A549 (cell line): Measurements from ENCODE around the gene SHLD1. TPM values are rescaled to one million over a fixed set of nuclear protein-coding genes. Genes with fewer than 3 reads are reported as not detected.
A peak's percentile ranks its signal among the peaks of the same experiment; 100 is the strongest.
"Not testable (repeated sequence)": the region's sequence is repeated elsewhere in the genome, so short reads cannot be mapped to it uniquely, and the experiment has no call there.

Experiments used
- ATAC-seq, 2 experiments: fragments of 200-7000 bp in 1 of 2; fragments of >200 bp in 1 of 2; cut with Nextera tagmentation in 1 of 2; cut with Tn5 transposase in 1 of 2; 3 replicates each; pipeline versions ENCODE4 v1.8.0 to v1.9.1; 2018 to 2020; ENCODE audit warnings: mild to moderate bottlenecking in 1 of 2, moderate library complexity in 1 of 2
- CTCF ChIA-PET: fragments of 300-600 bp; sonication (Branson Sonifier 250); formaldehyde crosslinking; extraction: SDS; loops from one replicate; lab custom pipeline; 2021; ENCODE audit warnings: antibody characterized with exemption, inconsistent platforms; lab: Yijun Ruan, JAX
- POLR2A ChIA-PET: fragments of 350-600 bp; formaldehyde crosslinking; extraction: SDS; loops from one replicate; lab custom pipeline; 2021; ENCODE audit warnings: antibody characterized with exemption, inconsistent platforms; lab: Yijun Ruan, JAX
- DNase-seq, 2 experiments: peaks; one replicate each; pipeline versions ENCODE4 v3.0.0 to v3.0.0-alpha.2; 2011 to 2016; ENCODE audit warnings: low read depth in 1 of 2, low spot score in 1 of 2
- FAIRE-seq: peaks from 2 replicates; lab custom pipeline; 2011; peaks lifted over from hg19 to GRCh38; lab: Jason Lieb, UNC
- H3K27ac ChIP-seq, 2 experiments: fragments of >200 bp; sonication (Bioruptor Twin); formaldehyde crosslinking; 3 replicates each; pipeline ENCODE4 v1.5.1; 2016 to 2017
- H3K4me1 ChIP-seq: fragments of >200 bp; sonication (Bioruptor Twin); formaldehyde crosslinking; 3 replicates; pipeline ENCODE4 v1.6.1; 2016
- H3K4me2 ChIP-seq: fragments of >200 bp; sonication (Bioruptor Twin); formaldehyde crosslinking; 3 replicates; pipeline ENCODE4 v1.6.1; 2016
- H3K4me3 ChIP-seq: fragments of >200 bp; sonication (Bioruptor Twin); formaldehyde crosslinking; 3 replicates; pipeline ENCODE4 v1.5.1; 2016
- H3K9me3 ChIP-seq: fragments of >200 bp; sonication (Bioruptor Twin); formaldehyde crosslinking; 3 replicates; pipeline ENCODE4 v1.6.1; 2016
- CBX2 ChIP-seq: fragments of 200-600 bp; sonication (generic); IDR thresholded peaks from 2 replicates; pipeline ENCODE4 v1.6.1; 2016; ENCODE audit warnings: low read depth, mild to moderate bottlenecking, borderline replicate concordance
- CBX8 ChIP-seq: fragments of 200-600 bp; sonication (generic); IDR thresholded peaks from 2 replicates; pipeline ENCODE4 v1.6.1; 2016
- CEBPB ChIP-seq, 2 experiments: fragments of >200 bp in 1 of 2; sonication (Bioruptor Twin) in 1 of 2; formaldehyde crosslinking in 1 of 2; IDR thresholded peaks; 2 replicates each; pipeline ENCODE4 v1.6.1; 2012 to 2016
- CHD2 ChIP-seq: fragments of 150-350 bp; IDR thresholded peaks from 2 replicates; pipeline ENCODE4 v1.6.1; 2014; ENCODE audit warnings: low read length; ENCODE audit not compliant: partially characterized antibody
- CHD4 ChIP-seq: fragments of 200-600 bp; sonication (generic); IDR thresholded peaks from 2 replicates; pipeline ENCODE4 v1.6.1; 2016; ENCODE audit warnings: antibody characterized with exemption, mild to moderate bottlenecking, borderline replicate concordance
- EHF ChIP-seq: fragments of 250-450 bp; sonication (Bioruptor Pico); IDR thresholded peaks from 2 replicates; pipeline ENCODE4 v1.5.0; 2020; ENCODE audit warnings: mild to moderate bottlenecking
- EHMT2 ChIP-seq: fragments of 200-600 bp; sonication (generic); IDR thresholded peaks from 2 replicates; pipeline ENCODE4 v1.6.1; 2016; ENCODE audit warnings: antibody characterized with exemption, low read depth, mild to moderate bottlenecking, moderate library complexity
- FOSB ChIP-seq: fragments of 250-450 bp; sonication (Bioruptor Pico); IDR thresholded peaks from 2 replicates; pipeline ENCODE4 v1.5.0; 2020; ENCODE audit warnings: mild to moderate bottlenecking, moderate library complexity
- FOSL2 ChIP-seq, 2 experiments: fragments of 450-650 bp in 1 of 2; fragments of >200 bp in 1 of 2; sonication (Bioruptor Twin) in 1 of 2; formaldehyde crosslinking; IDR thresholded peaks; 2 replicates each; pipeline versions ENCODE4 v1.5.0 to v1.6.1; 2016 to 2020; ENCODE audit warnings: mild to moderate bottlenecking in 1 of 2, moderate library complexity in 1 of 2
- FOXS1 ChIP-seq: fragments of 250-450 bp; sonication (Bioruptor Pico); IDR thresholded peaks from 2 replicates; pipeline ENCODE4 v1.5.0; 2020; ENCODE audit warnings: mild to moderate bottlenecking, moderate library complexity
- HDAC2 ChIP-seq: fragments of 200-600 bp; sonication (generic); IDR thresholded peaks from 2 replicates; pipeline ENCODE4 v1.6.1; 2016
- HOXA7 ChIP-seq: fragments of 250-450 bp; sonication (Bioruptor Pico); IDR thresholded peaks from 2 replicates; pipeline ENCODE4 v1.5.0; 2020; ENCODE audit warnings: mild to moderate bottlenecking, moderate library complexity
- JUNB ChIP-seq: fragments of >200 bp; sonication (Bioruptor Twin); formaldehyde crosslinking; IDR thresholded peaks from 2 replicates; pipeline ENCODE4 v1.6.1; 2016
- KDM5A ChIP-seq: fragments of 200-600 bp; sonication (generic); IDR thresholded peaks from 2 replicates; pipeline ENCODE4 v1.6.1; 2016; ENCODE audit warnings: antibody characterized with exemption, mild to moderate bottlenecking
- MAFK ChIP-seq: fragments of 450-650 bp; IDR thresholded peaks from 2 replicates; pipeline ENCODE4 v1.6.1; 2014; ENCODE audit not compliant: partially characterized antibody
- MAZ ChIP-seq: fragments of 150-350 bp; IDR thresholded peaks from 2 replicates; pipeline ENCODE4 v1.6.1; 2014; ENCODE audit warnings: antibody characterized with exemption, low read depth, low read length, borderline replicate concordance
- NR3C1 ChIP-seq: fragments of >200 bp; sonication (Bioruptor Twin); formaldehyde crosslinking; IDR thresholded peaks from 3 replicates; pipeline ENCODE4 v1.6.1; 2017
- RAD21 ChIP-seq, 2 experiments: fragments of >200 bp in 1 of 2; sonication (Bioruptor Twin) in 1 of 2; formaldehyde crosslinking in 1 of 2; IDR thresholded peaks in 1 of 2; conservative IDR thresholded peaks in 1 of 2; 2 replicates in 1 of 2; 3 replicates in 1 of 2; pipeline ENCODE4 v1.6.1; 2012 to 2018; ENCODE audit warnings: inconsistent platforms in 1 of 2
- RARB ChIP-seq: fragments of 250-450 bp; sonication (Bioruptor Pico); IDR thresholded peaks from 2 replicates; pipeline ENCODE4 v1.8.0; 2021; ENCODE audit warnings: mild to moderate bottlenecking, moderate library complexity
- RFX5 ChIP-seq: fragments of 450-650 bp; IDR thresholded peaks from 2 replicates; pipeline ENCODE4 v1.7.1; 2014; ENCODE audit warnings: antibody characterized with exemption, mild to moderate bottlenecking, moderate library complexity
- SMC3 ChIP-seq: fragments of >200 bp; sonication (Bioruptor Twin); formaldehyde crosslinking; IDR thresholded peaks from 3 replicates; pipeline ENCODE4 v1.6.1; 2018; ENCODE audit warnings: inconsistent platforms
- SREBF2 ChIP-seq: fragments of 450-650 bp; IDR thresholded peaks from 2 replicates; pipeline ENCODE4 v1.6.1; 2014; ENCODE audit warnings: mild to moderate bottlenecking, moderate library complexity
- ZC3H11A ChIP-seq: fragments of 450-650 bp; IDR thresholded peaks from 2 replicates; pipeline ENCODE4 v1.6.1; 2014; ENCODE audit warnings: antibody characterized with exemption, mild to moderate bottlenecking
- ZFP36 ChIP-seq: fragments of 450-650 bp; IDR thresholded peaks from 2 replicates; pipeline ENCODE4 v1.6.1; 2014; ENCODE audit warnings: borderline replicate concordance; ENCODE audit not compliant: partially characterized antibody
- ZNF302 ChIP-seq: fragments of 250-450 bp; sonication (Bioruptor Pico); IDR thresholded peaks from 2 replicates; pipeline ENCODE4 v1.9.0; 2021; ENCODE audit warnings: inconsistent platforms, mild to moderate bottlenecking, moderate library complexity
- ZSCAN20 ChIP-seq: fragments of 250-450 bp; sonication (Bioruptor Pico); IDR thresholded peaks from 2 replicates; pipeline ENCODE4 v1.8.0; 2022; ENCODE audit warnings: mild to moderate bottlenecking, moderate library complexity
- WGBS: methylation state at CpG from one replicate; pipeline ENCODE4 v1.1.6; 2017; ENCODE audit errors: missing lambda C conversion rate; 5-methylcytosine and 5-hydroxymethylcytosine counted together
- polyA plus RNA-seq, 4 experiments: library from polyadenylated mRNA; depleted of rRNA in 3 of 4; stranded (reverse); fragments of >200 nt; fragmentation: RNase III in 1 of 4; extraction: RNeasy Plus Mini Kit Qiagen cat#74134 plus additional on column Dnase treatment in 1 of 4; gene quantifications; 2 replicates in 3 of 4; 3 replicates in 1 of 4; pipeline ENCODE4 v1.2.3, GENCODE V29; 2011 to 2017
- TF ChIP-seq, protein P1 (sequence below): fragments of 250-450 bp; sonication (Bioruptor Pico); IDR thresholded peaks from 2 replicates; pipeline ENCODE4 v1.5.0; 2020; ENCODE audit warnings: low read depth, mild to moderate bottlenecking, moderate library complexity
- TF ChIP-seq, protein P2 (sequence below): fragments of 150-350 bp; IDR thresholded peaks from 2 replicates; pipeline ENCODE4 v1.6.1; 2014; ENCODE audit warnings: low read depth, mild to moderate bottlenecking, low read length
- TF ChIP-seq, protein P3 (sequence below): fragments of >200 bp; sonication (Bioruptor Twin); formaldehyde crosslinking; IDR thresholded peaks from 2 replicates; pipeline ENCODE4 v1.6.1; 2016
- TF ChIP-seq, protein P4 (sequence below): IDR thresholded peaks from 2 replicates; pipeline ENCODE4 v1.6.1; 2012; ENCODE audit warnings: low read depth, borderline replicate concordance
- TF ChIP-seq, protein P5 (sequence below): fragments of 450-650 bp; IDR thresholded peaks from 2 replicates; pipeline ENCODE4 v1.6.1; 2014; ENCODE audit warnings: antibody characterized with exemption

Gene SHLD1
- polyA plus RNA-seq, 2 of the 4 experiments (the other 2 are of a cell fraction) = 6.5 to 18.4 TPM

DNA sequence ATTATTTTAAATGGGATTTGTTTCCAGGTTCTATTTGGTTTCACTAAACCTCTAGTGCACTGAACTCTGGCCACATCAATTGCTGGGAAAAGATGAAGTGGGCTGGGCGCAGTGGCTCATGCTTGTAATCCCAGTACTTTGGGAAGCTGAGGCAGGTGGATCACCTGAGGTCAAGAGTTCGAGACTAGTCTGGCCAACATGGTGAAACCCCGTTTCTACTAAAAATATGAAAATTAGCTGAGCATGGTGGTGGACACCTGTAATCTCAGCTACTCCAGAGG, 25.1 kb upstream of the SHLD1 start:
- POLR2A ChIA-PET = interaction anchor here (1.2 kb wide), 1 partner anchor 26 kb away, joined by 4 read pairs; the partner anchor contains the start of gene SHLD1
- Histone ChIP-seq H3K27ac (peak overlapping the region; percentile 84 to 91), H3K4me1 (peaks cover 49% of the 10 kb centered on the region), H3K4me2 (peak overlapping the region; percentile 68)
- peak in 1 of 2 experiments; percentile 21; a peak in 3 of 6 replicates for ATAC-seq
- TF ChIP-seq CHD4 (0 out of 2 replicates have a peak, but pooled peaks have one; percentile 13), ZSCAN20 (CRISPR knock-in tag) (peak; percentile 27; the same call in 1 of the 2 replicates), EHF (CRISPR knock-in tag) (0 out of 2 replicates have a peak, but pooled peaks have one; percentile 35)
- DNase-seq, H3K4me3 ChIP-seq, H3K9me3 ChIP-seq, FAIRE-seq: not testable (repeated sequence)
- CTCF ChIA-PET = interaction anchor here (0.9 to 3.1 kb wide), 7 partner anchors 11 to 168 kb away, joined by 3 to 16 read pairs (median 4); no protein-coding TSS in a partner anchor
- WGBS = 60% methylated on average over 3 of the region's 3 CpGs

DNA sequence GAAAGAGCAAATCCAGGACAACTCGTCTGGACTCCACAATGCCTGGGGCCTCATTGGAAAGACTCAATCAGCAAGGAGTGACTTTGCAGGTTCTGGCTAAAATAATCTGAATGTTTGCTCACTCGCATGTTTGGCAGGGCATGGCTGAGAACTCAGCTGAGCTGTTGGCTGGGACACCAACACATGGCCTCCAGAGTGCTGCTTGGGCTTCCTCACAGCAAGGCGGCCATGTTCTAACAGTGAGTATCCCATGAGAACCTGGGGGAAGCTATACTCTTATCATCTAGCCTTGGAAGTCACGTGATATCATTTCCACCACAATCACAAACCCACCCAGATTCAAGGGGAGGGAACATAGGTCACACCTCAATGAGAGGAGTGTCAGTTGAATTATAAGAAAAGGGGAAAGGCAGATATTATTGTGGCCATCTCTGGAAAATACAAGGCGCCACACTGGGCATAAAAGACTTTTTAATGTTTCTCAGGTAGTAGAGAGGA, 23.1 kb upstream of the SHLD1 start:
- TF ChIP-seq NR3C1 = no peak
- TF ChIP-seq ZC3H11A = no peak
- TF ChIP-seq CHD2 = no peak
- TF ChIP-seq RAD21 (conservative IDR thresholded peaks at IDR 0.05 in 1 of 2, IDR thresholded peaks at IDR 0.05 in 1 of 2) = no peak
- no peak for TF ChIP-seq JUNB
- no peak for TF ChIP-seq EHF (CRISPR knock-in tag)
- TF ChIP-seq FOSL2 (IDR thresholded peaks at IDR 0.05) = no peak
- no peak for TF ChIP-seq FOSL2 (CRISPR knock-in tag; IDR thresholded peaks at IDR 0.05)
- TF ChIP-seq MAFK = no peak
- TF ChIP-seq, protein P1, sequence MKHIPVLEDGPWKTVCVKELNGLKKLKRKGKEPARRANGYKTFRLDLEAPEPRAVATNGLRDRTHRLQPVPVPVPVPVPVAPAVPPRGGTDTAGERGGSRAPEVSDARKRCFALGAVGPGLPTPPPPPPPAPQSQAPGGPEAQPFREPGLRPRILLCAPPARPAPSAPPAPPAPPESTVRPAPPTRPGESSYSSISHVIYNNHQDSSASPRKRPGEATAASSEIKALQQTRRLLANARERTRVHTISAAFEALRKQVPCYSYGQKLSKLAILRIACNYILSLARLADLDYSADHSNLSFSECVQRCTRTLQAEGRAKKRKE = no peak
- TF ChIP-seq RARB (CRISPR knock-in tag) = no peak
- TF ChIP-seq KDM5A = no peak
- no peak for TF ChIP-seq HOXA7
- TF ChIP-seq, protein P2, sequence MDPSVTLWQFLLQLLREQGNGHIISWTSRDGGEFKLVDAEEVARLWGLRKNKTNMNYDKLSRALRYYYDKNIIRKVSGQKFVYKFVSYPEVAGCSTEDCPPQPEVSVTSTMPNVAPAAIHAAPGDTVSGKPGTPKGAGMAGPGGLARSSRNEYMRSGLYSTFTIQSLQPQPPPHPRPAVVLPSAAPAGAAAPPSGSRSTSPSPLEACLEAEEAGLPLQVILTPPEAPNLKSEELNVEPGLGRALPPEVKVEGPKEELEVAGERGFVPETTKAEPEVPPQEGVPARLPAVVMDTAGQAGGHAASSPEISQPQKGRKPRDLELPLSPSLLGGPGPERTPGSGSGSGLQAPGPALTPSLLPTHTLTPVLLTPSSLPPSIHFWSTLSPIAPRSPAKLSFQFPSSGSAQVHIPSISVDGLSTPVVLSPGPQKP = no peak
- TF ChIP-seq, all 56 proteins: peak for 0
- ATAC-seq (no peak), DNase-seq (peak in 1 of 2 experiments; percentile 23), FAIRE-seq (no peak)
- Histone ChIP-seq H3K4me2 (no peak overlapping the region), H3K4me3 (no peak overlapping the region), H3K9me3 (peaks cover 7% of the 10 kb centered on the region), H3K27ac (peak overlapping the region; percentile 45 to 91; a peak in 5 of 6 replicates), H3K4me1 (peaks cover 46% of the 10 kb centered on the region)
- ChIA-PET POLR2A (no interaction called here), CTCF (interaction anchor here (0.6 to 3.1 kb wide), 5 partner anchors 8 to 1569 kb away, joined by 3 to 16 read pairs (median 3); no protein-coding TSS in a partner anchor)
- WGBS = 70% methylated on average over 5 of the region's 5 CpGs

DNA sequence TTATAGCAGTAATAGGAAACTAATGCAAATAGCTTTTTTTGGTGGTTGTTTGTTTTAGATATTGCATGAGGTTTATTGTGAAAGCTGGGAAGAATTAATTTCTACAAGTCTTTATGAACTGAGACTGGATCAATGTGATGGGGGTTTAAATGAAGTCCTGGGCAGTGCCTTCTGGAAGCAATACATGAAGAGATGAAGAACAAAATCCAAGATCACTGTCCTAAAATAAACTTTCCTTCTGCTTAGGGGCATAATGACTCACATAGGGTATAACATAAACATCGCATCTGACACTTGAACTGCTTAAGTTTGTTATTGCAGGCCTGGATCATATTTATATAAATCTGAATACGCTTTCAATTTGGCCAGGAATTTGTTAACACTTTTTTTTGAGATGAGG, 20.9 kb upstream of the SHLD1 start:
- Histone ChIP-seq H3K4me1 (peaks cover 40% of the 10 kb centered on the region), H3K4me3 (no peak overlapping the region), H3K4me2 (peak overlapping the region; percentile 53), H3K27ac (peak overlapping the region; percentile 56 to 91), H3K9me3 (peaks cover 7% of the 10 kb centered on the region)
- POLR2A ChIA-PET = interaction anchor here (0.6 to 0.7 kb wide), 2 partner anchors 48 to 50 kb away, joined by 3 to 4 read pairs; no protein-coding TSS in a partner anchor
- ATAC-seq = no peak
- peak in 1 of 2 experiments; percentile 40 for DNase-seq
- 61% methylated on average over 2 of the region's 2 CpGs for WGBS
- CTCF ChIA-PET = interaction anchor here (0.6 to 1.6 kb wide), 7 partner anchors 12 to 524 kb away, joined by 3 to 5 read pairs (median 3); no protein-coding TSS in a partner anchor
- peak; percentile 54 for FAIRE-seq
- no peak for TF ChIP-seq MAZ
- TF ChIP-seq ZFP36 = no peak
- TF ChIP-seq CEBPB (IDR thresholded peaks at IDR 0.05) = peak in 1 of 2 experiments; percentile 48; a peak in 1 of 4 replicates
- TF ChIP-seq, protein P3, sequence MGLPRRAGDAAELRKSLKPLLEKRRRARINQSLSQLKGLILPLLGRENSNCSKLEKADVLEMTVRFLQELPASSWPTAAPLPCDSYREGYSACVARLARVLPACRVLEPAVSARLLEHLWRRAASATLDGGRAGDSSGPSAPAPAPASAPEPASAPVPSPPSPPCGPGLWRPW = peak; percentile 4; the same call in 1 of the 2 replicates
- TF ChIP-seq CBX2 = no peak
- TF ChIP-seq MAFK = no peak
- peak in 1 of 2 experiments; percentile 20; a peak in 1 of 5 replicates for TF ChIP-seq RAD21 (conservative IDR thresholded peaks at IDR 0.05 in 1 of 2, IDR thresholded peaks at IDR 0.05 in 1 of 2)
- no peak for TF ChIP-seq ZNF302
- TF ChIP-seq, protein P4, sequence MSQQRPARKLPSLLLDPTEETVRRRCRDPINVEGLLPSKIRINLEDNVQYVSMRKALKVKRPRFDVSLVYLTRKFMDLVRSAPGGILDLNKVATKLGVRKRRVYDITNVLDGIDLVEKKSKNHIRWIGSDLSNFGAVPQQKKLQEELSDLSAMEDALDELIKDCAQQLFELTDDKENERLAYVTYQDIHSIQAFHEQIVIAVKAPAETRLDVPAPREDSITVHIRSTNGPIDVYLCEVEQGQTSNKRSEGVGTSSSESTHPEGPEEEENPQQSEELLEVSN = no peak
- peak; percentile 45; the same call in 1 of the 2 replicates for TF ChIP-seq JUNB
- TF ChIP-seq FOXS1 (CRISPR knock-in tag) = no peak
- TF ChIP-seq HDAC2 = no peak
- no peak for TF ChIP-seq FOSB (CRISPR knock-in tag)
- TF ChIP-seq CHD2 = no peak
- no peak for TF ChIP-seq ZC3H11A
- no peak for TF ChIP-seq EHMT2
- no peak for TF ChIP-seq RFX5
- TF ChIP-seq CBX8 = no peak
- TF ChIP-seq SREBF2 = no peak
- TF ChIP-seq, protein P5, sequence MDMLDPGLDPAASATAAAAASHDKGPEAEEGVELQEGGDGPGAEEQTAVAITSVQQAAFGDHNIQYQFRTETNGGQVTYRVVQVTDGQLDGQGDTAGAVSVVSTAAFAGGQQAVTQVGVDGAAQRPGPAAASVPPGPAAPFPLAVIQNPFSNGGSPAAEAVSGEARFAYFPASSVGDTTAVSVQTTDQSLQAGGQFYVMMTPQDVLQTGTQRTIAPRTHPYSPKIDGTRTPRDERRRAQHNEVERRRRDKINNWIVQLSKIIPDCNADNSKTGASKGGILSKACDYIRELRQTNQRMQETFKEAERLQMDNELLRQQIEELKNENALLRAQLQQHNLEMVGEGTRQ = no peak
- TF ChIP-seq SMC3 = 0 out of 3 replicates have a peak, but pooled peaks have one; percentile 15
